IPS-18c (cell line): ENCODE results near the gene FRY.
"Not testable (repeated sequence)": the region's sequence is repeated elsewhere in the genome, so short reads cannot be mapped to it uniquely, and the experiment has no call there.

Experiments used
- H3K4me3 ChIP-seq: 2 replicates; pipeline ENCODE4 v1.7.0; 2013; ENCODE audit warnings: low read depth, mild to moderate bottlenecking, low read length, moderate library complexity; ENCODE audit not compliant: insufficient read depth
- H3K9me3 ChIP-seq: one replicate; pipeline ENCODE4 v1.6.1; 2013; ENCODE audit warnings: mild to moderate bottlenecking, low read length, moderate library complexity; ENCODE audit not compliant: control insufficient read depth, insufficient read depth

The FRY gene

GRCh38 chr13:32031025-32031814 lies at the start of gene FRY:
Gene FRY (plus strand): TSS chr13:32031774. CDS start chr13:32031796, 22 bp downstream.
- peak within 1 kb of the TSS; percentile 65 for H3K4me3 ChIP-seq
- H3K9me3 ChIP-seq, result peaks cover 2% of the 10 kb centered on the region

- H3K4me3 ChIP-seq, result no peak overlapping the region
Observed at GRCh38 chr13:31982124-31982523, 49.5 kb upstream of the FRY start.

GRCh38 chr13:31982540-31982939 lies 49.0 kb upstream of the FRY start:
- Histone ChIP-seq H3K9me3 (no peaks in the 10 kb centered on the region), H3K4me3 (no peak overlapping the region)

More at GRCh38 chr13:31982124-31982523, 49.5 kb upstream of the FRY start:
- no peaks in the 10 kb centered on the region for H3K9me3 ChIP-seq

GRCh38 chr13:31983696-31984095 lies 47.9 kb upstream of the FRY start:
- not testable (repeated sequence) for H3K4me3 ChIP-seq

GRCh38 chr13:31984388-31984787 lies 47.2 kb upstream of the FRY start:
- H3K9me3 ChIP-seq, H3K4me3 ChIP-seq: not testable (repeated sequence)

More at GRCh38 chr13:31983696-31984095, 47.9 kb upstream of the FRY start:
- not testable (repeated sequence) for H3K9me3 ChIP-seq

- Histone ChIP-seq H3K4me3 (no peak overlapping the region), H3K9me3 (no peaks in the 10 kb centered on the region)
Observed at GRCh38 chr13:31986676-31987470, 44.7 kb upstream of the FRY start.

- Histone ChIP-seq H3K4me3 (no peak overlapping the region), H3K9me3 (no peaks in the 10 kb centered on the region)
Observed at GRCh38 chr13:31987535-31988170, 43.9 kb upstream of the FRY start.

- H3K4me3 ChIP-seq, H3K9me3 ChIP-seq: not testable (repeated sequence)
Observed at GRCh38 chr13:31994367-31994766, 37.2 kb upstream of the FRY start.

GRCh38 chr13:31996601-31997000 lies 35.0 kb upstream of the FRY start:
- H3K9me3 ChIP-seq, result peaks cover 3% of the 10 kb centered on the region

GRCh38 chr13:31997641-31998040 lies 33.9 kb upstream of the FRY start:
- Histone ChIP-seq H3K4me3 (no peak overlapping the region), H3K9me3 (peaks cover 3% of the 10 kb centered on the region)

More at GRCh38 chr13:31996601-31997000, 35.0 kb upstream of the FRY start:
- no peak overlapping the region for H3K4me3 ChIP-seq

- no peak overlapping the region for H3K4me3 ChIP-seq
Observed at GRCh38 chr13:31998131-31998530, 33.4 kb upstream of the FRY start.

GRCh38 chr13:32000754-32001153 lies 30.8 kb upstream of the FRY start:
- not testable (repeated sequence) for H3K4me3 ChIP-seq, H3K9me3 ChIP-seq

More at GRCh38 chr13:31998131-31998530, 33.4 kb upstream of the FRY start:
- H3K9me3 ChIP-seq, result peaks cover 3% of the 10 kb centered on the region

GRCh38 chr13:32001154-32001768 lies 30.3 kb upstream of the FRY start:
- Histone ChIP-seq H3K4me3 (no peak overlapping the region), H3K9me3 (peaks cover 3% of the 10 kb centered on the region)

- peaks cover 3% of the 10 kb centered on the region for H3K9me3 ChIP-seq
Observed at GRCh38 chr13:32001769-32002168, 29.8 kb upstream of the FRY start.

GRCh38 chr13:32002873-32003272 lies 28.7 kb upstream of the FRY start:
- Histone ChIP-seq H3K9me3 (peaks cover 3% of the 10 kb centered on the region), H3K4me3 (no peak overlapping the region)

More at GRCh38 chr13:32001769-32002168, 29.8 kb upstream of the FRY start:
- H3K4me3 ChIP-seq, result no peak overlapping the region

GRCh38 chr13:32007494-32007893 lies 24.1 kb upstream of the FRY start:
- Histone ChIP-seq H3K9me3 (no peaks in the 10 kb centered on the region), H3K4me3 (no peak overlapping the region)

GRCh38 chr13:32008518-32009175 lies 22.9 kb upstream of the FRY start:
- no peaks in the 10 kb centered on the region for H3K9me3 ChIP-seq
- H3K4me3 ChIP-seq, result no peak overlapping the region
